GM23338 (cell line): ENCODE measurements around the gene TNFAIP8L1. TPM values are rescaled to one million over a fixed set of nuclear protein-coding genes. Genes with fewer than 3 reads are reported as not detected.

Source experiments
- ATAC-seq: fragments of 200-7000 bp; cut with Tn5 transposase; 3 replicates; pipeline ENCODE4 v1.9.1; 2020
- DNase-seq: peaks from one replicate; pipeline ENCODE4 v3.0.0-alpha.2; 2015; ENCODE audit warnings: low spot score
- H2AFZ ChIP-seq: fragments of 200-600 bp; sonication (generic); 2 replicates; pipeline ENCODE4 v1.8.0; 2016; ENCODE audit warnings: antibody characterized with exemption, mild to moderate bottlenecking, moderate library complexity
- H3F3A ChIP-seq: fragments of 200-600 bp; sonication (generic); replicated peaks from 2 replicates; pipeline ENCODE4 v1.8.0; 2017; ENCODE audit warnings: antibody characterized with exemption, mixed run types, low read depth
- H3K27ac ChIP-seq: fragments of 200-600 bp; sonication (generic); 2 replicates; pipeline ENCODE4 v1.6.1; 2016; ENCODE audit warnings: low read depth
- H3K27me3 ChIP-seq: fragments of 200-600 bp; sonication (generic); 2 replicates; pipeline ENCODE4 v1.8.0; 2016; ENCODE audit warnings: mild to moderate bottlenecking, mixed run types, moderate library complexity; ENCODE audit not compliant: insufficient read depth
- H3K36me3 ChIP-seq: fragments of 200-600 bp; sonication (generic); 2 replicates; pipeline ENCODE4 v1.8.0; 2016; ENCODE audit warnings: mild to moderate bottlenecking; ENCODE audit not compliant: insufficient read depth
- H3K4me1 ChIP-seq: fragments of 200-600 bp; sonication (generic); 2 replicates; pipeline ENCODE4 v1.8.0; 2016; ENCODE audit warnings: mild to moderate bottlenecking, moderate library complexity; ENCODE audit not compliant: insufficient read depth
- H3K4me2 ChIP-seq: fragments of 200-600 bp; sonication (generic); 2 replicates; pipeline ENCODE4 v1.7.1; 2017; ENCODE audit warnings: mixed run types
- H3K4me3 ChIP-seq: fragments of 200-600 bp; sonication (generic); 2 replicates; pipeline ENCODE4 v1.6.1; 2016; ENCODE audit warnings: mixed run types
- H3K79me2 ChIP-seq: fragments of 200-600 bp; sonication (generic); replicated peaks from 2 replicates; pipeline ENCODE4 v1.8.0; 2017; ENCODE audit warnings: mild to moderate bottlenecking; ENCODE audit not compliant: insufficient read depth
- H3K9me2 ChIP-seq: fragments of 200-600 bp; sonication (generic); 2 replicates; pipeline ENCODE4 v1.8.0; 2017; ENCODE audit not compliant: insufficient read depth
- H4K20me1 ChIP-seq: fragments of 200-600 bp; sonication (generic); replicated peaks from 2 replicates; pipeline ENCODE4 v1.8.0; 2017; ENCODE audit warnings: mild to moderate bottlenecking; ENCODE audit not compliant: insufficient read depth
- H3K27ac Mint-ChIP-seq: 2 replicates; pipeline ENCODE4 v1.8.0; 2020; ENCODE audit warnings: inconsistent platforms, mild to moderate bottlenecking, moderate library complexity, mixed read lengths
- H3K27me3 Mint-ChIP-seq: 3 replicates; pipeline ENCODE4 v1.8.0; 2022; ENCODE audit warnings: low read depth, mild to moderate bottlenecking, moderate library complexity, mixed read lengths, inconsistent platforms; ENCODE audit not compliant: insufficient read depth, poor library complexity
- H3K36me3 Mint-ChIP-seq: 3 replicates; pipeline ENCODE4 v1.8.0; 2021; ENCODE audit warnings: low read depth, mild to moderate bottlenecking, inconsistent platforms, moderate library complexity, mixed read lengths
- H3K4me1 Mint-ChIP-seq: 3 replicates; pipeline ENCODE4 v1.8.0; 2020; ENCODE audit warnings: mild to moderate bottlenecking, inconsistent platforms, mixed read lengths
- H3K4me3 Mint-ChIP-seq: 3 replicates; pipeline ENCODE4 v1.8.0; 2021; ENCODE audit warnings: moderate library complexity, mild to moderate bottlenecking, inconsistent platforms, mixed read lengths
- H3K9me3 Mint-ChIP-seq: 3 replicates; pipeline ENCODE4 v1.8.0; 2020; ENCODE audit warnings: moderate library complexity, mild to moderate bottlenecking, inconsistent platforms, mixed read lengths
- CREB1 ChIP-seq: fragments of 250-450 bp; sonication (Bioruptor Pico); IDR thresholded peaks from 2 replicates; pipeline ENCODE4 v1.5.0; 2020; ENCODE audit warnings: low read depth, mild to moderate bottlenecking, moderate library complexity
- CTCF ChIP-seq, 2 experiments: fragments of 200-600 bp in 1 of 2; sonication (generic) in 1 of 2; conservative IDR thresholded peaks; 2 replicates each; pipeline versions ENCODE4 v1.5.1 to v1.6.1; 2016 to 2017; ENCODE audit warnings: antibody characterized with exemption in 2 of 2, low read depth in 2 of 2, mild to moderate bottlenecking in 2 of 2, moderate library complexity in 1 of 2
- ETS1 ChIP-seq: IDR thresholded peaks from 2 replicates; pipeline ENCODE4 v1.6.1; 2016; ENCODE audit warnings: antibody characterized with exemption
- EZH2phosphoT487 ChIP-seq: fragments of 200-600 bp; sonication (generic); IDR thresholded peaks from one replicate; pipeline ENCODE4 v1.8.1; 2018; ENCODE audit warnings: antibody characterized with exemption; ENCODE audit not compliant: unreplicated experiment
- JUNB ChIP-seq: IDR thresholded peaks from one replicate; pipeline ENCODE4 v1.6.1; 2016; ENCODE audit warnings: antibody characterized with exemption; ENCODE audit not compliant: unreplicated experiment
- STAT1 ChIP-seq: IDR thresholded peaks from one replicate; pipeline ENCODE4 v1.6.1; 2016; ENCODE audit warnings: antibody characterized with exemption; ENCODE audit not compliant: unreplicated experiment
- ZNF331 ChIP-seq: fragments of 250-450 bp; sonication (Bioruptor Pico); IDR thresholded peaks from 2 replicates; pipeline ENCODE4 v1.5.0; 2020; ENCODE audit warnings: low read depth, mild to moderate bottlenecking, moderate library complexity
- polyA plus RNA-seq: library from polyadenylated mRNA; unstranded; fragments of >200 nt; fragmentation: Nextera tagmentation; extraction: Ambion mirVana; gene quantifications from 2 replicates; pipeline ENCODE4 v1.2.1, GENCODE V29; 2016
- total RNA-seq: library from RNA; depleted of rRNA; stranded (reverse); fragments of >200 nt; shearing (Covaris generic); gene quantifications from 2 replicates; pipeline ENCODE4 v1.2.3, GENCODE V29; 2014
- TF ChIP-seq, protein P1 (sequence below): IDR thresholded peaks from one replicate; pipeline ENCODE4 v1.6.1; 2018; ENCODE audit warnings: antibody characterized with exemption; ENCODE audit not compliant: unreplicated experiment
- TF ChIP-seq, protein P2 (sequence below): fragments of 250-450 bp; sonication (Bioruptor Pico); IDR thresholded peaks from 2 replicates; pipeline ENCODE4 v1.5.0; 2020; ENCODE audit warnings: mild to moderate bottlenecking, moderate library complexity

Gene TNFAIP8L1
- total and polyA plus RNA-seq, 2 experiments from 2014 or later, result 2.7 to 4.1 TPM

GRCh38 chr19:4653793-4654436, 14.6 kb downstream of the TNFAIP8L1 start (continued):
- TF ChIP-seq EZH2phosphoT487 (no peak), ZNF331 (CRISPR knock-in tag) (no peak), ETS1 (no peak), STAT1 (no peak)
- TF ChIP-seq, protein P1, sequence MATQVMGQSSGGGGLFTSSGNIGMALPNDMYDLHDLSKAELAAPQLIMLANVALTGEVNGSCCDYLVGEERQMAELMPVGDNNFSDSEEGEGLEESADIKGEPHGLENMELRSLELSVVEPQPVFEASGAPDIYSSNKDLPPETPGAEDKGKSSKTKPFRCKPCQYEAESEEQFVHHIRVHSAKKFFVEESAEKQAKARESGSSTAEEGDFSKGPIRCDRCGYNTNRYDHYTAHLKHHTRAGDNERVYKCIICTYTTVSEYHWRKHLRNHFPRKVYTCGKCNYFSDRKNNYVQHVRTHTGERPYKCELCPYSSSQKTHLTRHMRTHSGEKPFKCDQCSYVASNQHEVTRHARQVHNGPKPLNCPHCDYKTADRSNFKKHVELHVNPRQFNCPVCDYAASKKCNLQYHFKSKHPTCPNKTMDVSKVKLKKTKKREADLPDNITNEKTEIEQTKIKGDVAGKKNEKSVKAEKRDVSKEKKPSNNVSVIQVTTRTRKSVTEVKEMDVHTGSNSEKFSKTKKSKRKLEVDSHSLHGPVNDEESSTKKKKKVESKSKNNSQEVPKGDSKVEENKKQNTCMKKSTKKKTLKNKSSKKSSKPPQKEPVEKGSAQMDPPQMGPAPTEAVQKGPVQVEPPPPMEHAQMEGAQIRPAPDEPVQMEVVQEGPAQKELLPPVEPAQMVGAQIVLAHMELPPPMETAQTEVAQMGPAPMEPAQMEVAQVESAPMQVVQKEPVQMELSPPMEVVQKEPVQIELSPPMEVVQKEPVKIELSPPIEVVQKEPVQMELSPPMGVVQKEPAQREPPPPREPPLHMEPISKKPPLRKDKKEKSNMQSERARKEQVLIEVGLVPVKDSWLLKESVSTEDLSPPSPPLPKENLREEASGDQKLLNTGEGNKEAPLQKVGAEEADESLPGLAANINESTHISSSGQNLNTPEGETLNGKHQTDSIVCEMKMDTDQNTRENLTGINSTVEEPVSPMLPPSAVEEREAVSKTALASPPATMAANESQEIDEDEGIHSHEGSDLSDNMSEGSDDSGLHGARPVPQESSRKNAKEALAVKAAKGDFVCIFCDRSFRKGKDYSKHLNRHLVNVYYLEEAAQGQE, result no peak

- peaks cover 15% of the 10 kb centered on the region for H3K36me3 Mint-ChIP-seq
- no peaks in the 10 kb centered on the region for H3K9me3 Mint-ChIP-seq
- no peak overlapping the region for H3K27ac ChIP-seq
- H3K27ac Mint-ChIP-seq, result peak overlapping the region; percentile 37
- H3K79me2 ChIP-seq, result no peaks in the 10 kb centered on the region
- no peaks in the 10 kb centered on the region for H3K9me2 ChIP-seq
- H3K27me3 ChIP-seq, result no peaks in the 10 kb centered on the region
- ATAC-seq (no peak), DNase-seq (no peak)
- H3K36me3 ChIP-seq, result peaks cover 5% of the 10 kb centered on the region; the same call in 1 of the 2 replicates
- 0 out of 2 replicates have a peak, but pooled peaks cover 8% of the 10 kb centered on the region for H3F3A ChIP-seq
- no peaks in the 10 kb centered on the region for H4K20me1 ChIP-seq
- no peaks in the 10 kb centered on the region for H3K4me1 ChIP-seq
- H3K4me3 ChIP-seq, result no peak overlapping the region
- H3K4me3 Mint-ChIP-seq, result no peak overlapping the region
- peaks cover 6% of the 10 kb centered on the region for H3K27me3 Mint-ChIP-seq
- no peak overlapping the region for H3K4me2 ChIP-seq
- H3K4me1 Mint-ChIP-seq, result peaks cover 4% of the 10 kb centered on the region; the same call in 2 of the 3 replicates
- H2AFZ ChIP-seq, result no peak overlapping the region
- TF ChIP-seq CREB1 (CRISPR knock-in tag) (no peak), STAT1 (no peak), CTCF (conservative IDR thresholded peaks at IDR 0.05; ENCODE audit: low read depth in 2 of 2) (no peak), EZH2phosphoT487 (no peak), JUNB (no peak), ZNF331 (CRISPR knock-in tag) (no peak)
- TF ChIP-seq, protein P2, sequence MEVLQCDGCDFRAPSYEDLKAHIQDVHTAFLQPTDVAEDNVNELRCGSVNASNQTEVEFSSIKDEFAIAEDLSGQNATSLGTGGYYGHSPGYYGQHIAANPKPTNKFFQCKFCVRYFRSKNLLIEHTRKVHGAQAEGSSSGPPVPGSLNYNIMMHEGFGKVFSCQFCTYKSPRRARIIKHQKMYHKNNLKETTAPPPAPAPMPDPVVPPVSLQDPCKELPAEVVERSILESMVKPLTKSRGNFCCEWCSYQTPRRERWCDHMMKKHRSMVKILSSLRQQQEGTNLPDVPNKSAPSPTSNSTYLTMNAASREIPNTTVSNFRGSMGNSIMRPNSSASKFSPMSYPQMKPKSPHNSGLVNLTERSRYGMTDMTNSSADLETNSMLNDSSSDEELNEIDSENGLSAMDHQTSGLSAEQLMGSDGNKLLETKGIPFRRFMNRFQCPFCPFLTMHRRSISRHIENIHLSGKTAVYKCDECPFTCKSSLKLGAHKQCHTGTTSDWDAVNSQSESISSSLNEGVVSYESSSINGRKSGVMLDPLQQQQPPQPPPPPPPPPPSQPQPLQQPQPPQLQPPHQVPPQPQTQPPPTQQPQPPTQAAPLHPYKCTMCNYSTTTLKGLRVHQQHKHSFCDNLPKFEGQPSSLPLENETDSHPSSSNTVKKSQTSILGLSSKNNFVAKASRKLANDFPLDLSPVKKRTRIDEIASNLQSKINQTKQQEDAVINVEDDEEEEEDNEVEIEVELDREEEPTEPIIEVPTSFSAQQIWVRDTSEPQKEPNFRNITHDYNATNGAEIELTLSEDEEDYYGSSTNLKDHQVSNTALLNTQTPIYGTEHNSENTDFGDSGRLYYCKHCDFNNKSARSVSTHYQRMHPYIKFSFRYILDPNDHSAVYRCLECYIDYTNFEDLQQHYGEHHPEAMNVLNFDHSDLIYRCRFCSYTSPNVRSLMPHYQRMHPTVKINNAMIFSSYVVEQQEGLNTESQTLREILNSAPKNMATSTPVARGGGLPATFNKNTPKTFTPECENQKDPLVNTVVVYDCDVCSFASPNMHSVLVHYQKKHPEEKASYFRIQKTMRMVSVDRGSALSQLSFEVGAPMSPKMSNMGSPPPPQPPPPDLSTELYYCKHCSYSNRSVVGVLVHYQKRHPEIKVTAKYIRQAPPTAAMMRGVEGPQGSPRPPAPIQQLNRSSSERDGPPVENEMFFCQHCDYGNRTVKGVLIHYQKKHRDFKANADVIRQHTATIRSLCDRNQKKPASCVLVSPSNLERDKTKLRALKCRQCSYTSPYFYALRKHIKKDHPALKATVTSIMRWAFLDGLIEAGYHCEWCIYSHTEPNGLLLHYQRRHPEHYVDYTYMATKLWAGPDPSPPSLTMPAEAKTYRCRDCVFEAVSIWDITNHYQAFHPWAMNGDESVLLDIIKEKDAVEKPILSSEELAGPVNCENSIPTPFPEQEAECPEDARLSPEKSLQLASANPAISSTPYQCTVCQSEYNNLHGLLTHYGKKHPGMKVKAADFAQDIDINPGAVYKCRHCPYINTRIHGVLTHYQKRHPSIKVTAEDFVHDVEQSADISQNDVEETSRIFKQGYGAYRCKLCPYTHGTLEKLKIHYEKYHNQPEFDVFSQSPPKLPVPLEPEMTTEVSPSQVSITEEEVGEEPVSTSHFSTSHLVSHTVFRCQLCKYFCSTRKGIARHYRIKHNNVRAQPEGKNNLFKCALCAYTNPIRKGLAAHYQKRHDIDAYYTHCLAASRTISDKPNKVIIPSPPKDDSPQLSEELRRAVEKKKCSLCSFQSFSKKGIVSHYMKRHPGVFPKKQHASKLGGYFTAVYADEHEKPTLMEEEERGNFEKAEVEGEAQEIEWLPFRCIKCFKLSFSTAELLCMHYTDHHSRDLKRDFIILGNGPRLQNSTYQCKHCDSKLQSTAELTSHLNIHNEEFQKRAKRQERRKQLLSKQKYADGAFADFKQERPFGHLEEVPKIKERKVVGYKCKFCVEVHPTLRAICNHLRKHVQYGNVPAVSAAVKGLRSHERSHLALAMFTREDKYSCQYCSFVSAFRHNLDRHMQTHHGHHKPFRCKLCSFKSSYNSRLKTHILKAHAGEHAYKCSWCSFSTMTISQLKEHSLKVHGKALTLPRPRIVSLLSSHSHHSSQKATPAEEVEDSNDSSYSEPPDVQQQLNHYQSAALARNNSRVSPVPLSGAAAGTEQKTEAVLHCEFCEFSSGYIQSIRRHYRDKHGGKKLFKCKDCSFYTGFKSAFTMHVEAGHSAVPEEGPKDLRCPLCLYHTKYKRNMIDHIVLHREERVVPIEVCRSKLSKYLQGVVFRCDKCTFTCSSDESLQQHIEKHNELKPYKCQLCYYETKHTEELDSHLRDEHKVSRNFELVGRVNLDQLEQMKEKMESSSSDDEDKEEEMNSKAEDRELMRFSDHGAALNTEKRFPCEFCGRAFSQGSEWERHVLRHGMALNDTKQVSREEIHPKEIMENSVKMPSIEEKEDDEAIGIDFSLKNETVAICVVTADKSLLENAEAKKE (CRISPR knock-in tag), result no peak
Measured at GRCh38 chr19:4654437-4655361, 15.4 kb downstream of the TNFAIP8L1 start.
